IPS DF 6.9 (cell line): ENCODE measurements around the gene DCAF7.

Experiments
- DNase-seq: peaks from one replicate; pipeline ENCODE4 v3.0.0-alpha.2; 2013; ENCODE audit warnings: low read depth, low spot score
- H3K27ac ChIP-seq: one replicate; pipeline ENCODE4 v1.5.1; 2013; ENCODE audit warnings: low read length, control low read depth
- H3K27me3 ChIP-seq: 2 replicates; pipeline ENCODE4 v1.6.1; 2013; ENCODE audit warnings: mild to moderate bottlenecking, low read length; ENCODE audit not compliant: control insufficient read depth, insufficient read depth
- H3K36me3 ChIP-seq: 2 replicates; pipeline ENCODE4 v1.6.1; 2013; ENCODE audit warnings: low read length; ENCODE audit not compliant: control insufficient read depth, insufficient read depth
- H3K4me1 ChIP-seq: 2 replicates; pipeline ENCODE4 v1.6.1; 2013; ENCODE audit warnings: low read length; ENCODE audit not compliant: control insufficient read depth, insufficient read depth
- H3K4me3 ChIP-seq: 2 replicates; pipeline ENCODE4 v1.5.1; 2013; ENCODE audit warnings: mild to moderate bottlenecking, low read length
- H3K9me3 ChIP-seq: 2 replicates; pipeline ENCODE4 v1.6.1; 2013; ENCODE audit warnings: low read length, inconsistent platforms; ENCODE audit not compliant: control insufficient read depth, insufficient read depth
- WGBS: extraction: QIAGEN DNeasy Blood & Tissue Kit; methylation state at CpG from one replicate; pipeline ENCODE4 v1.1.7; 2013; ENCODE audit warnings: mixed read lengths, missing lambda C conversion rate; ENCODE audit not compliant: insufficient read length, insufficient coverage; 5-methylcytosine and 5-hydroxymethylcytosine counted together

Gene DCAF7

GRCh38 chr17:63567229-63567628, 17.0 kb downstream of the DCAF7 start:
- Histone ChIP-seq H3K27ac (no peak overlapping the region), H3K9me3 (no peaks in the 10 kb centered on the region), H3K4me3 (no peak overlapping the region), H3K36me3 (no peaks in the 10 kb centered on the region), H3K27me3 (no peaks in the 10 kb centered on the region), H3K4me1 (no peaks in the 10 kb centered on the region)
- WGBS = no CpG with 5 or more reads among the region's 1 CpG
- no peak for DNase-seq

DNA sequence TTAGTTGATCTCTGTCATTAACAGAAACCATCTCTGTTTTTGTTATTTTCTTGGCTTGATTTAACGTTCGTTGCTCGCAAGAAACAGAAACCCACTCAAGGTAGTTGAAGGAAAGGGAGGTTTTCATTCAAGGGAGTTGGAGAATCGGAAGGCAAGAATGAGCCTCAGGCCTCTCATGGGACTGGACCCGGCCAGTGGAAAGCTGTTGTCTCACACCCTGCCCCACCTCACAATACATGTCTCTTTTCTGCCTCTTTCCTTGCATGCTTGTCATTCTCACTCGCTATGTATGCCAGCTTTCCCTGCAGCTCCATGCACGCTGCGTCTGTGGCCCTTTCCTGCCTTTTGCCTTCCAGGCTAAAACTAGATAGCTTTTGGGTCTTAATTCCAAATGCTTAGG, 18.3 kb downstream of the DCAF7 start:
- DNase-seq = no peak
- Histone ChIP-seq H3K36me3 (no peaks in the 10 kb centered on the region), H3K9me3 (no peaks in the 10 kb centered on the region), H3K27ac (no peak overlapping the region), H3K27me3 (no peaks in the 10 kb centered on the region), H3K4me1 (no peaks in the 10 kb centered on the region), H3K4me3 (no peak overlapping the region)
- WGBS = no CpG with 5 or more reads among the region's 8 CpGs

- DNase-seq = no peak
- Histone ChIP-seq H3K36me3 (no peaks in the 10 kb centered on the region), H3K27me3 (no peaks in the 10 kb centered on the region), H3K4me3 (no peak overlapping the region), H3K4me1 (no peaks in the 10 kb centered on the region), H3K27ac (no peak overlapping the region), H3K9me3 (no peaks in the 10 kb centered on the region)
- no CpG with 5 or more reads among the region's 1 CpG for WGBS
These were observed 21.5 kb downstream of the DCAF7 start for GRCh38 chr17:63571632-63572310.

DNA sequence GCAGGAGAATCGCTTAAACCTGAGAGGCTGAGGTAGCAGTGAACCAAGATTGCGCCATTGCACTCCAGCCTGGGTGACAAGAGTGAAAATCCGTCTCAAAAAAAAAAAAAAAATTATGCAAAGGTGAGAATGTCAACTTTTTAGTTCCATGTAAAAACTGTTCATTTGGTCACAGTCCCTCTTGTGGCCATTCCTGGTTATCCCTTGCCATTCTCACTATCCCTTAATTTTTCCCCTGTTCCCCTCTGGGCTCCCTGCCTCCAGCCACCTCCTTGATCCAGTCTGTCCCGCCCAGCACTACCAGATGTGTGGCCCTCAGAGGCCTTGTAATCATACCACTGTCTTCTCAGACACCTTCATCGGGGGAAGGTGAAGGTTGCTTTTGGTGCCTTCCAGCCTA, 23.4 kb downstream of the DCAF7 start:
- no peak overlapping the region for H3K27ac ChIP-seq
- no peaks in the 10 kb centered on the region for H3K27me3 ChIP-seq
- WGBS = no CpG with 5 or more reads among the region's 5 CpGs
- H3K9me3 ChIP-seq = no peaks in the 10 kb centered on the region
- H3K4me1 ChIP-seq = no peaks in the 10 kb centered on the region; the same call in 1 of the 2 replicates
- DNase-seq = no peak
- no peak overlapping the region for H3K4me3 ChIP-seq
- H3K36me3 ChIP-seq = no peaks in the 10 kb centered on the region

DNA sequence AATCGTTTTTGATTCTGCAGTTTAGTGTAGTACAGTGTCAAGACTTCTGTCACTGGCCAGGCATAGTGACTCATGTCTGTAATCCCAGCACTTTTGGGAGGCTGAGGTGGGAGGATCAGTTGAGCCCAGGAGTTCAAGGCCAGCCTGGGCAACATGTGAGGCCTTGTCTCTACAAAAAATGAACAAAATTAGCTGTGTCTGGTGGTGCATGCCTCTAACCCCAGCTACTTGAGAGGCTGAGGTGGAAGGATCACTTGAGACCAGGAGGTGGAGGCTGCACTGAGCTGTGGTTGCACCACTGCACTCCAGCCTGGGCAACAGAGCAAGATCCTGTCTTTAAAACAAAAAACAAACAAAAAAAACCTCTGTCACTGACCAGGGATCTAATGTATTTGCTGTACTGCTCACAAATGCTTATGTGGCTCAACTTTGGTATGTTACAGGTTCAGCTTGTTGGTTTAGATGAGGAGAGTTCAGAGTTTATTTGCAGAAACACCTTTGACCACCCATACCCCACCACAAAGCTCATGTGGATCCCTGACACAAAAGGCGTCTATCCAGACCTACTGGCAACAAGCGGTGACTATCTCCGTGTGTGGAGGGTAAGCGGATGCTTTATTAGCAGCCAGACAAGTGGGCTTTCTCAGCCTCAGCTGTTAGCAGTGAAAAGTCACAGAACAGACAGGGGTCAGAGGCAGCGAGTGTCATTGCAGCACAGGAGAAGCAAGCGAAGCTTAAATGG, 27.9 kb downstream of the DCAF7 start:
- peaks cover 4% of the 10 kb centered on the region; the same call in 1 of the 2 replicates for H3K36me3 ChIP-seq
- H3K4me1 ChIP-seq = no peaks in the 10 kb centered on the region; the same call in 1 of the 2 replicates
- DNase-seq = no peak
- no peaks in the 10 kb centered on the region for H3K9me3 ChIP-seq
- H3K27me3 ChIP-seq = no peaks in the 10 kb centered on the region
- no peak overlapping the region for H3K27ac ChIP-seq
- WGBS = no CpG with 5 or more reads among the region's 7 CpGs
- no peak overlapping the region for H3K4me3 ChIP-seq

- Histone ChIP-seq H3K36me3 (peaks cover 8% of the 10 kb centered on the region), H3K4me3 (no peak overlapping the region), H3K9me3 (no peaks in the 10 kb centered on the region), H3K27ac (no peak overlapping the region), H3K4me1 (no peaks in the 10 kb centered on the region; the same call in 1 of the 2 replicates), H3K27me3 (no peaks in the 10 kb centered on the region)
- no CpG with 5 or more reads among the region's 5 CpGs for WGBS
- DNase-seq = no peak
These were observed 28.5 kb downstream of the DCAF7 start for GRCh38 chr17:63578769-63579111.

GRCh38 chr17:63579633-63580032, 29.4 kb downstream of the DCAF7 start:
- Histone ChIP-seq H3K9me3 (no peaks in the 10 kb centered on the region), H3K36me3 (peaks cover 8% of the 10 kb centered on the region), H3K4me3 (no peak overlapping the region), H3K27me3 (no peaks in the 10 kb centered on the region), H3K4me1 (no peaks in the 10 kb centered on the region; the same call in 1 of the 2 replicates), H3K27ac (no peak overlapping the region)
- DNase-seq = no peak
- WGBS = no CpG with 5 or more reads among the region's 11 CpGs

DNA sequence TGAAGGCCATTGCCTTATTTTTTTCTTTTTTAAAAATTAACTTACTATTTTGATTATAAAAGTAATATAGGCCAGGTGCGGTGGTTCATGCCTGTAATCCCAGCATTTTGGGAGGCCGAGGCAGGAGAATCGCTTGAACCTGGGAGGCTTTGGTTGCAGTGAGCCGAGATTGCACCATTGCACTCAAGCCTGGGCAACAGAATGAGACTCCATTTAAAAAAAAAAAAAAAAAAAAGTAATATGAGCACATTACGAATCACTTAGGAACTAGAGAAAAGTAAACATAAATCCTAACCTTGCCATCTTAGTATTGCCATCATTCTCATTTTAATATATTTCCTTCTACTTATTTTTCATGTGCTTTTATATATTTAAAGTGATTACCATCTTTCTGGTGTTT, 37.5 kb downstream of the DCAF7 start:
- Histone ChIP-seq H3K27me3 (no peaks in the 10 kb centered on the region), H3K9me3 (no peaks in the 10 kb centered on the region), H3K27ac (no peak overlapping the region), H3K36me3 (peaks cover 31% of the 10 kb centered on the region), H3K4me3 (no peak overlapping the region), H3K4me1 (no peaks in the 10 kb centered on the region)
- DNase-seq = no peak
- no CpG with 5 or more reads among the region's 5 CpGs for WGBS

- H3K4me3 ChIP-seq = no peak overlapping the region
- peaks cover 27% of the 10 kb centered on the region for H3K36me3 ChIP-seq
- WGBS = no CpG with 5 or more reads among the region's 11 CpGs
- no peaks in the 10 kb centered on the region for H3K9me3 ChIP-seq
- no peak overlapping the region for H3K27ac ChIP-seq
- H3K27me3 ChIP-seq = no peaks in the 10 kb centered on the region
- no peak for DNase-seq
- no peaks in the 10 kb centered on the region for H3K4me1 ChIP-seq
These were observed 38.5 kb downstream of the DCAF7 start for GRCh38 chr17:63588797-63589196.

- H3K4me1 ChIP-seq = no peaks in the 10 kb centered on the region
- no peak for DNase-seq
- H3K27ac ChIP-seq = no peak overlapping the region
- H3K27me3 ChIP-seq = no peaks in the 10 kb centered on the region
- no peaks in the 10 kb centered on the region for H3K9me3 ChIP-seq
- H3K4me3 ChIP-seq = no peak overlapping the region
- WGBS = no CpG with 5 or more reads among the region's 1 CpG
- peaks cover 27% of the 10 kb centered on the region for H3K36me3 ChIP-seq
These were observed 39.4 kb downstream of the DCAF7 start for GRCh38 chr17:63589646-63590045.

- no peak for DNase-seq
- Histone ChIP-seq H3K27ac (no peak overlapping the region), H3K36me3 (peaks cover 23% of the 10 kb centered on the region), H3K4me1 (no peaks in the 10 kb centered on the region), H3K4me3 (no peak overlapping the region), H3K27me3 (no peaks in the 10 kb centered on the region), H3K9me3 (no peaks in the 10 kb centered on the region)
- WGBS = no CpG with 5 or more reads among the region's 3 CpGs
These were observed 42.5 kb downstream of the DCAF7 start for GRCh38 chr17:63592797-63593196.
